IMR-90 (cell line): ENCODE data around the gene FOXC1. TPM values are rescaled to one million over a fixed set of nuclear protein-coding genes. Genes with fewer than 3 reads are reported as not detected.

Experiments
- ATAC-seq: fragments of 200-7000 bp; cut with Tn5 transposase; 2 replicates; pipeline ENCODE4 v1.9.1; 2020; ENCODE audit warnings: low read depth, mild to moderate bottlenecking, moderate library complexity
- BruUV-seq: library from RNA; stranded (reverse); fragments of 400-500 nt; replicated peaks from 2 replicates; lab custom pipeline; 2021; lab: Mats Ljungman, UMichigan
- CTCF ChIA-PET: fragments of 300-600 bp; formaldehyde crosslinking; extraction: SDS; loops from one replicate; lab custom pipeline; 2021; ENCODE audit warnings: antibody characterized with exemption; lab: Yijun Ruan, JAX
- POLR2A ChIA-PET: fragments of 300-600 bp; sonication (Branson Sonifier 250); formaldehyde crosslinking; loops from one replicate; lab custom pipeline; 2022; ENCODE audit warnings: antibody characterized with exemption; ENCODE audit not compliant: unreplicated experiment; lab: Charles Lee
- DNase-seq: peaks from one replicate; pipeline ENCODE4 v3.0.0; 2013
- H2AFZ ChIP-seq: replicated peaks from 2 replicates; pipeline ENCODE3; 2013; ENCODE audit warnings: low read length, mild to moderate bottlenecking; ENCODE audit not compliant: poor library complexity
- H2AK5ac ChIP-seq: 2 replicates; pipeline ENCODE4 v1.6.1; 2013; ENCODE audit warnings: low read depth, low read length, inconsistent platforms
- H2AK9ac ChIP-seq: replicated peaks from 2 replicates; pipeline ENCODE3; 2013; ENCODE audit warnings: mild to moderate bottlenecking, low read depth, low read length, moderate library complexity; ENCODE audit not compliant: poor library complexity
- H2BK120ac ChIP-seq: 2 replicates; pipeline ENCODE4 v1.6.1; 2013; ENCODE audit warnings: low read depth, low read length, inconsistent platforms
- H2BK15ac ChIP-seq: 3 replicates; pipeline ENCODE4 v1.6.1; 2013; ENCODE audit warnings: low read depth, low read length, inconsistent platforms
- H2BK20ac ChIP-seq: 2 replicates; pipeline ENCODE4 v1.6.1; 2013; ENCODE audit warnings: low read depth, mild to moderate bottlenecking, inconsistent platforms, low read length, moderate library complexity
- H2BK5ac ChIP-seq: 2 replicates; pipeline ENCODE4 v1.6.1; 2013; ENCODE audit warnings: mild to moderate bottlenecking, low read depth, low read length, inconsistent platforms; ENCODE audit not compliant: poor library complexity, severe bottlenecking
- H3K14ac ChIP-seq: replicated peaks from 2 replicates; pipeline ENCODE4 v1.6.1; 2013; ENCODE audit warnings: low read depth, low read length, inconsistent platforms
- H3K18ac ChIP-seq: 2 replicates; pipeline ENCODE4 v1.6.1; 2013; ENCODE audit warnings: low read depth, low read length, control low read depth
- H3K23ac ChIP-seq: 2 replicates; pipeline ENCODE4 v1.6.1; 2013; ENCODE audit warnings: low read depth, low read length, inconsistent platforms
- H3K27ac ChIP-seq: 2 replicates; pipeline ENCODE4 v1.5.1; 2013; ENCODE audit warnings: mild to moderate bottlenecking, control low read depth, low read length; ENCODE audit not compliant: insufficient read depth
- H3K27me3 ChIP-seq: 2 replicates; pipeline ENCODE4 v1.6.1; 2013; ENCODE audit warnings: low read length; ENCODE audit not compliant: control insufficient read depth, insufficient read depth
- H3K36me3 ChIP-seq: 2 replicates; pipeline ENCODE4 v1.6.1; 2013; ENCODE audit warnings: low read length, mixed read lengths; ENCODE audit not compliant: control insufficient read depth, insufficient read depth
- H3K4ac ChIP-seq: 2 replicates; pipeline ENCODE4 v1.6.1; 2013; ENCODE audit warnings: low read depth, low read length, inconsistent platforms
- H3K4me1 ChIP-seq: 2 replicates; pipeline ENCODE4 v1.6.1; 2013; ENCODE audit warnings: low read length, mixed read lengths; ENCODE audit not compliant: control insufficient read depth, insufficient read depth
- H3K4me2 ChIP-seq: 2 replicates; pipeline ENCODE4 v1.6.1; 2013; ENCODE audit warnings: low read depth, mild to moderate bottlenecking, control low read depth, low read length, moderate library complexity
- H3K4me3 ChIP-seq: 2 replicates; pipeline ENCODE4 v1.5.1; 2013; ENCODE audit warnings: low read depth, mild to moderate bottlenecking, control low read depth, low read length, moderate library complexity; ENCODE audit not compliant: insufficient read depth
- H3K56ac ChIP-seq: 2 replicates; pipeline ENCODE4 v1.6.1; 2013; ENCODE audit warnings: low read length, inconsistent platforms; ENCODE audit not compliant: insufficient read depth; ENCODE audit errors: extremely low read depth
- H3K79me1 ChIP-seq, 2 experiments: 2 replicates each; pipeline ENCODE4 v1.6.1; 2013; ENCODE audit warnings: low read length in 2 of 2, inconsistent platforms in 1 of 2, low read depth in 1 of 2
- H3K9ac ChIP-seq: 2 replicates; pipeline ENCODE4 v1.6.1; 2013; ENCODE audit warnings: low read depth, low read length, control low read depth
- H3K9me1 ChIP-seq: 2 replicates; pipeline ENCODE4 v1.6.1; 2013; ENCODE audit warnings: low read length, inconsistent platforms; ENCODE audit not compliant: insufficient read depth
- H3K9me3 ChIP-seq: 2 replicates; pipeline ENCODE4 v1.6.1; 2013; ENCODE audit warnings: low read length; ENCODE audit not compliant: control insufficient read depth, insufficient read depth
- H4K20me1 ChIP-seq: 2 replicates; pipeline ENCODE4 v1.6.1; 2013; ENCODE audit warnings: low read length, inconsistent platforms; ENCODE audit not compliant: insufficient read depth
- H4K5ac ChIP-seq: 2 replicates; pipeline ENCODE4 v1.6.1; 2013; ENCODE audit warnings: mild to moderate bottlenecking, low read depth, low read length, control low read depth
- H4K8ac ChIP-seq, 2 experiments: 2 replicates each; pipeline ENCODE4 v1.6.1; 2013; ENCODE audit warnings: low read depth in 2 of 2, low read length in 2 of 2, control low read depth in 1 of 2, inconsistent platforms in 1 of 2
- H4K91ac ChIP-seq: 2 replicates; pipeline ENCODE4 v1.6.1; 2013; ENCODE audit warnings: low read depth, low read length, inconsistent platforms; ENCODE audit not compliant: insufficient read depth
- CHD1 ChIP-seq: IDR thresholded peaks from 2 replicates; pipeline ENCODE4 v1.6.1; 2012; ENCODE audit warnings: low read depth, low read length, improper control_type of control experiment
- CTCF ChIP-seq: conservative IDR thresholded peaks from 2 replicates; pipeline ENCODE4 v1.5.1; 2012; ENCODE audit warnings: mild to moderate bottlenecking, low read depth, low read length, improper control_type of control experiment
- FOS ChIP-seq: fragments of 150-350 bp; IDR thresholded peaks from 2 replicates; pipeline ENCODE4 v1.6.1; 2016; ENCODE audit warnings: low read depth, low read length
- MAZ ChIP-seq: IDR thresholded peaks from 2 replicates; pipeline ENCODE4 v1.6.1; 2012; ENCODE audit warnings: low read depth, mild to moderate bottlenecking, low read length, improper control_type of control experiment, moderate library complexity, borderline replicate concordance
- NFE2L2 ChIP-seq: fragments of 150-350 bp; IDR thresholded peaks from 2 replicates; pipeline ENCODE4 v1.6.1; 2016; ENCODE audit warnings: low read depth, mild to moderate bottlenecking, low read length
- RAD21 ChIP-seq: IDR thresholded peaks from 2 replicates; pipeline ENCODE4 v1.6.1; 2012; ENCODE audit warnings: low read length, improper control_type of control experiment
- RCOR1 ChIP-seq: IDR thresholded peaks from 2 replicates; pipeline ENCODE4 v1.6.1; 2012; ENCODE audit warnings: mild to moderate bottlenecking, low read length, improper control_type of control experiment; ENCODE audit not compliant: insufficient replicate concordance
- WGBS, 2 experiments: methylation state at CpG; one replicate each; pipeline versions ENCODE4 v1.1.5 to v1.1.7; 2013; ENCODE audit warnings: missing lambda C conversion rate in 2 of 2; ENCODE audit not compliant: insufficient read length in 1 of 2; ENCODE audit errors: extremely low coverage in 2 of 2; 5-methylcytosine and 5-hydroxymethylcytosine counted together
- dilution Hi-C: fragments of 300-500 bp; cut with HindIII; formaldehyde crosslinking; loops from one replicate; pipeline ENCODE4 v1.14.3; 2018; ENCODE audit warnings: low sequenced_read_pairs; ENCODE audit not compliant: unreplicated experiment
- in situ Hi-C: fragments of 300-500 bp; cut with MboI; formaldehyde crosslinking; loops from 3 replicates; pipeline ENCODE4 v1.14.3; 2019; ENCODE audit warnings: low sequenced_read_pairs, inconsistent platforms, mixed read lengths
- intact Hi-C: fragments of 100-400 bp; cut with micrococcal nuclease; formaldehyde crosslinking; loops from 2 replicates; pipeline ENCODE4 v1.10.0; 2022
- polyA plus RNA-seq, 3 experiments: library from polyadenylated mRNA; depleted of rRNA; stranded (reverse); fragments of >200 nt; gene quantifications; 2 replicates each; pipeline ENCODE4 v1.2.3, GENCODE V29; 2012; ENCODE audit warnings: low replicate concordance in 1 of 3
- total RNA-seq: library from RNA; depleted of rRNA; stranded (reverse); fragments of >200 nt; gene quantifications from 2 replicates; pipeline ENCODE4 v1.2.3, GENCODE V29; 2012

The FOXC1 gene
- total and polyA plus RNA-seq, 2 of the 4 experiments (the other 2 are of a cell fraction): 1.3 to 4.0 TPM

GRCh38 chr6:1598433-1598832 is 11.3 kb upstream of the FOXC1 start:
- no peaks in the 10 kb centered on the region for H3K79me1 ChIP-seq
- no peaks in the 10 kb centered on the region for H3K9me3 ChIP-seq
- no peak overlapping the region for H3K14ac ChIP-seq
- H3K27me3 ChIP-seq: peaks cover 16% of the 10 kb centered on the region
- no peak overlapping the region for H2AK5ac ChIP-seq
- no peak overlapping the region for H3K18ac ChIP-seq
- H3K9me1 ChIP-seq: no peaks in the 10 kb centered on the region
- no peak overlapping the region for H2BK5ac ChIP-seq
- ATAC-seq (no peak), DNase-seq (no peak)
- H2BK20ac ChIP-seq: no peak overlapping the region
- no peak overlapping the region for H2BK15ac ChIP-seq
- no peak overlapping the region for H3K23ac ChIP-seq
- CTCF ChIA-PET: interaction anchor here (1.2 to 1.4 kb wide), 2 partner anchors 506 to 1036 kb away, joined by 4 to 5 read pairs; no protein-coding TSS in a partner anchor
- no peak overlapping the region; the same call in 1 of the 2 replicates for H3K4me2 ChIP-seq
- H3K27ac ChIP-seq: no peak overlapping the region
- no peak overlapping the region for H2AK9ac ChIP-seq
- POLR2A ChIA-PET: interaction anchor here (0.5 kb wide), 1 partner anchor 840 kb away, joined by 3 read pairs; no protein-coding TSS in a partner anchor
- intact Hi-C loops (loop anchor here (5.0 kb wide), 1 partner anchor 1389 kb away; no protein-coding TSS in a partner anchor), dilution Hi-C loops (no loop called here), in situ Hi-C loops (loop anchor here (10.0 kb wide), 2 partner anchors 506 to 1156 kb away; partner anchors contain the start of gene MYLK4)
- H4K5ac ChIP-seq: no peak overlapping the region
- TF ChIP-seq RAD21: no peak
- TF ChIP-seq RCOR1: no peak
- TF ChIP-seq CHD1: no peak
- TF ChIP-seq NFE2L2: no peak
- TF ChIP-seq FOS: no peak
- no peak for TF ChIP-seq MAZ
- no peak for TF ChIP-seq CTCF
- no peak overlapping the region for H3K9ac ChIP-seq
- WGBS, 2 experiments: 82% methylated on average over 3 of the region's 10 CpGs; no CpG with 5 or more reads in 1 of the 2 experiments
- no peak overlapping the region for H3K4me3 ChIP-seq
- H3K56ac ChIP-seq: no peak overlapping the region
- H4K91ac ChIP-seq: no peak overlapping the region
- H4K20me1 ChIP-seq: no peaks in the 10 kb centered on the region
- peaks cover 11% of the 10 kb centered on the region for H3K4me1 ChIP-seq
- no peak overlapping the region for H2AFZ ChIP-seq
- BruUV-seq: no TSS peak
- no peak overlapping the region for H4K8ac ChIP-seq
- no peak overlapping the region for H2BK120ac ChIP-seq
- 0 out of 2 replicates have a peak overlapping the region, but pooled peaks have one; percentile 40 for H3K4ac ChIP-seq
- no peaks in the 10 kb centered on the region for H3K36me3 ChIP-seq
